ENCODE measurements around the gene TNFRSF25.

Gene TNFRSF25

DNA sequence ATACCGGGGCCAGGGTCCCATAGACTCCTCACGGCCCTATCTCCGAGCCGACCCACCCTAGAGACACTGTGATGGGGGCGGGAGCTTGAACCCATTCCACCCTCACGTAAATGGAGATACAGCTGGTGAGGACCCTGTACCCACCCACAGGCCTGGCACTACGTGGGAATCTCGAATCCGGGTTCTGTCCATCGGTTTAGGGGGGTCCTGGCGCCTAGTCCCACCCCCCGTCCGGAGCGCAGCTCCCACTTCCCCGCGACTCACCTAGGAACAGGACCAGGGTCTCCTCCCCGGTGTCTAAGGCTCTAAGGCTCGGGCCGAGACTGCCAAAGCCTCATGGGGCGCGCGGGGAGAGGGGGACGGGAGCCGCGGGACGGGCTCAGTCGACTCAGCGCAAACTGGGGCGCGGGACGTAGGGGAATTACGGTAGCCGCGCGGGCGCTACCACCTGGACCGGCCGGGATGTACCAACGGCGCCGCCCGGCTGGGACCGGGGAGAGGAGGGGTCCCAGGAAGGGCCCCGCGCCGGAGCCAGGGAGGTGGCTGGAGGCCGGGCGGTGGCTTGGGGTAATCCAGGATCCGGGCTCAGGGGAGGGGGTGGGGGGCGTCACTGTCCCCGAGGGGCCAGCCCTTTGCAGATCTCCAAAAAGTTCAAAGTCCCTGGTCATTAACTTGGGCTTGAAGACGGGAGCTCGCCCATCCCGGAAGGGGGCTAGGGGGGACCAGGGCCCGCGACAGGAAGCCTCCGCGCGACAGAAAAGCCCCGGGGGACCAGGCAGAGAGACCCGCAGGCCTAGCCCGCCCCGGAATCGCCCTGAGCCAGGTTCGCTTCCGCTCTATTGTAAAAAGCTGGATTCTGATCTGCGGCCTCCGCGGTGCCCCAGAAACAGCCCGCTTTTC, 24.5 kb upstream of the TNFRSF25 start:
- Histone ChIP-seq H3K9ac (ENCODE audit: low read depth, low read length) (peak overlapping the region; percentile 74), H3K4me2 (ENCODE audit: insufficient read depth, low read length) (peak overlapping the region; percentile 97), H3K4me1 (ENCODE audit: insufficient read depth, low read length) (peaks cover 36% of the 10 kb centered on the region), H3K79me2 (ENCODE audit: insufficient read depth, low read length) (no peaks in the 10 kb centered on the region), H2AFZ (ENCODE audit: low read depth, low read length) (peak overlapping the region; percentile 89), H4K20me1 (ENCODE audit: insufficient read depth, low read length) (peaks cover 5% of the 10 kb centered on the region; the same call in 1 of the 2 replicates), H3K36me3 (ENCODE audit: insufficient read depth, low read length) (no peaks in the 10 kb centered on the region), H3K9me3 (ENCODE audit: insufficient read depth, low read length, severe bottlenecking) (no peaks in the 10 kb centered on the region), H3K27me3 (ENCODE audit: insufficient read depth, low read length, poor library complexity) (no peaks in the 10 kb centered on the region), H3K4me3 (ENCODE audit: low read depth in 1 of 2, low read length in 2 of 2) (peak overlapping the region; percentile 47 to 86), H3K27ac (ENCODE audit: low read length) (peak overlapping the region; percentile 85)
- TF ChIP-seq, protein P1, sequence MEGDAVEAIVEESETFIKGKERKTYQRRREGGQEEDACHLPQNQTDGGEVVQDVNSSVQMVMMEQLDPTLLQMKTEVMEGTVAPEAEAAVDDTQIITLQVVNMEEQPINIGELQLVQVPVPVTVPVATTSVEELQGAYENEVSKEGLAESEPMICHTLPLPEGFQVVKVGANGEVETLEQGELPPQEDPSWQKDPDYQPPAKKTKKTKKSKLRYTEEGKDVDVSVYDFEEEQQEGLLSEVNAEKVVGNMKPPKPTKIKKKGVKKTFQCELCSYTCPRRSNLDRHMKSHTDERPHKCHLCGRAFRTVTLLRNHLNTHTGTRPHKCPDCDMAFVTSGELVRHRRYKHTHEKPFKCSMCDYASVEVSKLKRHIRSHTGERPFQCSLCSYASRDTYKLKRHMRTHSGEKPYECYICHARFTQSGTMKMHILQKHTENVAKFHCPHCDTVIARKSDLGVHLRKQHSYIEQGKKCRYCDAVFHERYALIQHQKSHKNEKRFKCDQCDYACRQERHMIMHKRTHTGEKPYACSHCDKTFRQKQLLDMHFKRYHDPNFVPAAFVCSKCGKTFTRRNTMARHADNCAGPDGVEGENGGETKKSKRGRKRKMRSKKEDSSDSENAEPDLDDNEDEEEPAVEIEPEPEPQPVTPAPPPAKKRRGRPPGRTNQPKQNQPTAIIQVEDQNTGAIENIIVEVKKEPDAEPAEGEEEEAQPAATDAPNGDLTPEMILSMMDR (IDR thresholded peaks at IDR 0.05; ENCODE audit: borderline replicate concordance, extremely low read depth, low read length, poor library complexity, severe bottlenecking): no peak
- no peak for TF ChIP-seq EZH2 (IDR thresholded peaks at IDR 0.05; ENCODE audit: borderline replicate concordance, low read depth, low read length, severe bottlenecking)
- DNase-seq: peak; percentile 83
- ATAC-seq (ENCODE audit: insufficient read depth, low read depth): peak; percentile 79

DNA sequence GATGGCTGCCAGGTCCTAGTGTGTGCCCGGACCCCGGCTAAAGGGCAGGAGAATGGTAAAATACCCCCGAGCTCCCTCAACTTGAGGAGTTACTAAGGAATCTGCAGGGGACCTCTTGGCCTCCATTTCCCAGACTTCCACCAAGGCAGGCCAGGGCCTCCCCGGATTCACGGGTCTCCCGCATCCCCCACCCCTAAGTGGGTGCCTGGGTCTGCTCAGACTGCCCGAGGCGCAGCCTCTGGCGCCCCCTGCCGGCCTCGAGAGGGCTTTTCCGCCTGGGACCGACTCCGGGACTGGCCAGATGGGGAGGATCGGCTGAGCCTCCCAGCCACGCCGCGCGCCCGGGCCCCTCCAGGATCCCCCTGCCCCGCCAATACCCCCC, 23.8 kb upstream of the TNFRSF25 start:
- TF ChIP-seq, protein P1 (IDR thresholded peaks at IDR 0.05; ENCODE audit: borderline replicate concordance, extremely low read depth, low read length, poor library complexity, severe bottlenecking): peak; percentile 90
- no peak for TF ChIP-seq EZH2 (IDR thresholded peaks at IDR 0.05; ENCODE audit: borderline replicate concordance, low read depth, low read length, severe bottlenecking)
- Histone ChIP-seq H3K27ac (ENCODE audit: low read length) (peak overlapping the region; percentile 85), H3K4me2 (ENCODE audit: insufficient read depth, low read length) (peak overlapping the region; percentile 97), H2AFZ (ENCODE audit: low read depth, low read length) (peak overlapping the region; percentile 89), H3K9me3 (ENCODE audit: insufficient read depth, low read length, severe bottlenecking) (no peaks in the 10 kb centered on the region), H4K20me1 (ENCODE audit: insufficient read depth, low read length) (peaks cover 5% of the 10 kb centered on the region; the same call in 1 of the 2 replicates), H3K4me3 (ENCODE audit: low read depth in 1 of 2, low read length in 2 of 2) (peak overlapping the region; percentile 47 to 86), H3K4me1 (ENCODE audit: insufficient read depth, low read length) (peaks cover 36% of the 10 kb centered on the region), H3K79me2 (ENCODE audit: insufficient read depth, low read length) (no peaks in the 10 kb centered on the region), H3K9ac (ENCODE audit: low read depth, low read length) (peak overlapping the region; percentile 74), H3K36me3 (ENCODE audit: insufficient read depth, low read length) (no peaks in the 10 kb centered on the region), H3K27me3 (ENCODE audit: insufficient read depth, low read length, poor library complexity) (no peaks in the 10 kb centered on the region)
- peak; percentile 76 for ATAC-seq (ENCODE audit: insufficient read depth, low read depth)
- peak; percentile 82 for DNase-seq

DNA sequence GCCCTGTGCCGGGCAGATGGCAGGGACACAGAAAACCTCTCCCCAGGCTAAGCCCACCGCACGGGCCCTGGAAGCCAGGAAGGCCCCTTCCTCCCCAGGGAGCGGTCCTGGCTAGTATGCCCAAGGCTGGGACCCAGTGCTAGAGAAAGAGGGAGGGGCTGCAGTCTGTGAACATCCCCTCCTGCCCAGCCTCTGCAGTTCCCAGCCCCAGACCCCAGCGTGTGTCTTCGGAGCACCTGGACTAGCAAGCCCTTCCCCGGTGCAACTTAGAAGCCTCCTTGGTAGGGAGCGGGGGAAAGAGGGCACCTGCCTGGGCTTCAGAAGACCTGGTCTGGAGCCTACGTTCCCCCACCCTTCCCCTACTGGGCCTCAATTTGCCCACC, 23.4 kb upstream of the TNFRSF25 start:
- Histone ChIP-seq H2AFZ (ENCODE audit: low read depth, low read length) (peak overlapping the region; percentile 89), H3K79me2 (ENCODE audit: insufficient read depth, low read length) (no peaks in the 10 kb centered on the region), H3K36me3 (ENCODE audit: insufficient read depth, low read length) (no peaks in the 10 kb centered on the region), H3K9ac (ENCODE audit: low read depth, low read length) (peak overlapping the region; percentile 74; the same call in 1 of the 2 replicates), H3K27ac (ENCODE audit: low read length) (no peak overlapping the region), H3K4me2 (ENCODE audit: insufficient read depth, low read length) (peak overlapping the region; percentile 97), H3K4me1 (ENCODE audit: insufficient read depth, low read length) (peaks cover 36% of the 10 kb centered on the region), H3K9me3 (ENCODE audit: insufficient read depth, low read length, severe bottlenecking) (no peaks in the 10 kb centered on the region), H3K27me3 (ENCODE audit: insufficient read depth, low read length, poor library complexity) (no peaks in the 10 kb centered on the region), H3K4me3 (ENCODE audit: low read depth in 1 of 2, low read length in 2 of 2) (peak overlapping the region in 1 of 2 experiments; percentile 86; a peak in 2 of 4 replicates), H4K20me1 (ENCODE audit: insufficient read depth, low read length) (peaks cover 5% of the 10 kb centered on the region; the same call in 1 of the 2 replicates)
- DNase-seq (no peak), ATAC-seq (ENCODE audit: insufficient read depth, low read depth) (no peak)
- TF ChIP-seq EZH2 (IDR thresholded peaks at IDR 0.05; ENCODE audit: borderline replicate concordance, low read depth, low read length, severe bottlenecking): no peak
- TF ChIP-seq, protein P1 (IDR thresholded peaks at IDR 0.05; ENCODE audit: borderline replicate concordance, extremely low read depth, low read length, poor library complexity, severe bottlenecking): no peak

Data from DND-41 (cell line).